CD14-positive monocyte (primary cell): Measurements from ENCODE around the gene C17orf67. TPM values are rescaled to one million over a fixed set of nuclear protein-coding genes. Genes with fewer than 3 reads are reported as not detected.

Experiments
- DNase-seq, 3 donors: peaks; one replicate each; pipeline ENCODE4 v3.0.0-alpha.2; 2011 to 2022
- H2AFZ ChIP-seq: 2 replicates; pipeline ENCODE4 v1.6.0; 2012; ENCODE audit warnings: mild to moderate bottlenecking, low read depth, low read length, inconsistent platforms; ENCODE audit not compliant: insufficient read depth, poor library complexity, severe bottlenecking
- H3K27ac ChIP-seq, 2 donors: 1 replicate in 1 of 2; 2 replicates in 1 of 2; pipeline ENCODE4 v1.5.1; 2012 to 2013; ENCODE audit warnings: low read length in 2 of 2, control low read depth in 1 of 2, inconsistent platforms in 1 of 2, low read depth in 1 of 2, mild to moderate bottlenecking in 1 of 2
- H3K27me3 ChIP-seq, 2 donors: one replicate each; pipeline versions ENCODE4 v1.6.0 to v1.6.1; 2011 to 2013; ENCODE audit warnings: low read length in 2 of 2; ENCODE audit not compliant: control insufficient read depth in 2 of 2, insufficient read depth in 2 of 2
- H3K36me3 ChIP-seq, 2 donors: replicated peaks in 1 of 2; 1 replicate in 1 of 2; 2 replicates in 1 of 2; pipeline versions ENCODE4 v1.5.1 to v1.6.1; 2012 to 2013; ENCODE audit warnings: low read length in 2 of 2, control low read depth in 1 of 2, inconsistent platforms in 1 of 2, mild to moderate bottlenecking in 1 of 2; ENCODE audit not compliant: insufficient read depth in 2 of 2, control insufficient read depth in 1 of 2
- H3K4me1 ChIP-seq, 2 donors: 1 replicate in 1 of 2; 2 replicates in 1 of 2; pipeline versions ENCODE4 v1.5.1 to v1.6.1; 2012 to 2013; ENCODE audit warnings: low read length in 2 of 2, control low read depth in 1 of 2, inconsistent platforms in 1 of 2, mild to moderate bottlenecking in 1 of 2, moderate library complexity in 1 of 2; ENCODE audit not compliant: insufficient read depth in 2 of 2, control insufficient read depth in 1 of 2
- H3K4me2 ChIP-seq: replicated peaks from 2 replicates; pipeline ENCODE3; 2012; ENCODE audit warnings: low read length, moderate library complexity, mild to moderate bottlenecking; ENCODE audit not compliant: poor library complexity, severe bottlenecking; ENCODE audit errors: extremely low read depth
- H3K4me3 ChIP-seq, 3 experiments: fragments of 200-600 bp in 1 of 3; sonication (generic) in 1 of 3; replicated peaks in 1 of 3; 1 replicate in 2 of 3; 2 replicates in 1 of 3; pipeline ENCODE4 v1.5.1; 2011 to 2013; ENCODE audit warnings: low read length in 3 of 3, mild to moderate bottlenecking in 3 of 3, control low read depth in 2 of 3, low read depth in 2 of 3, inconsistent platforms in 1 of 3, moderate library complexity in 1 of 3
- H3K79me2 ChIP-seq: 2 replicates; pipeline ENCODE4 v1.6.0; 2012; ENCODE audit warnings: mild to moderate bottlenecking, control low read depth, inconsistent platforms, low read length, moderate library complexity; ENCODE audit not compliant: insufficient read depth
- H3K9ac ChIP-seq: 2 replicates; pipeline ENCODE4 v1.6.0; 2017; ENCODE audit warnings: low read length, mild to moderate bottlenecking; ENCODE audit not compliant: insufficient read depth, poor library complexity, severe bottlenecking
- H3K9me3 ChIP-seq, 2 donors: replicated peaks in 1 of 2; 1 replicate in 1 of 2; 2 replicates in 1 of 2; pipeline versions ENCODE4 v1.5.1 to v1.6.1; 2012 to 2013; ENCODE audit warnings: low read length in 2 of 2, control low read depth in 1 of 2; ENCODE audit not compliant: control insufficient read depth in 1 of 2, insufficient read depth in 1 of 2
- H4K20me1 ChIP-seq: 2 replicates; pipeline ENCODE4 v1.6.0; 2012; ENCODE audit warnings: mild to moderate bottlenecking, low read length, control low read depth, moderate library complexity; ENCODE audit not compliant: insufficient read depth
- H3K27ac Mint-ChIP-seq, 7 donors: one replicate each; pipeline ENCODE4 v1.8.0; 2020; ENCODE audit warnings: mild to moderate bottlenecking in 7 of 7, mixed read lengths in 7 of 7, moderate library complexity in 6 of 7, inconsistent platforms in 2 of 7
- H3K27me3 Mint-ChIP-seq, 3 donors: one replicate each; pipeline ENCODE4 v1.8.0; 2021 to 2022; ENCODE audit warnings: low read depth in 3 of 3, mild to moderate bottlenecking in 3 of 3, mixed read lengths in 3 of 3, moderate library complexity in 3 of 3, inconsistent platforms in 1 of 3
- H3K36me3 Mint-ChIP-seq, 2 donors: one replicate each; pipeline ENCODE4 v1.8.0; 2020; ENCODE audit warnings: mixed read lengths in 2 of 2, inconsistent platforms in 1 of 2, mild to moderate bottlenecking in 1 of 2
- H3K4me1 Mint-ChIP-seq: one replicate; pipeline ENCODE4 v1.8.0; 2020; ENCODE audit warnings: mild to moderate bottlenecking, mixed read lengths
- H3K4me3 Mint-ChIP-seq, 2 donors: one replicate each; pipeline ENCODE4 v1.8.0; 2020; ENCODE audit warnings: mild to moderate bottlenecking in 2 of 2, mixed read lengths in 2 of 2, moderate library complexity in 1 of 2
- H3K9me3 Mint-ChIP-seq, 7 donors: one replicate each; pipeline ENCODE4 v1.8.0; 2020 to 2022; ENCODE audit warnings: mixed read lengths in 7 of 7, mild to moderate bottlenecking in 6 of 7, moderate library complexity in 6 of 7, inconsistent platforms in 2 of 7
- WGBS: methylation state at CpG from one replicate; pipeline ENCODE4 v1.1.5; 2013; ENCODE audit warnings: missing lambda C conversion rate; ENCODE audit not compliant: insufficient coverage; 5-methylcytosine and 5-hydroxymethylcytosine counted together
- intact Hi-C, 2 donors: fragments of 100-400 bp; cut with micrococcal nuclease; formaldehyde crosslinking; loops; one replicate each; pipeline versions ENCODE4 v1.15.0 to v1.15.1; 2023
- polyA plus RNA-seq, 3 donors: library from polyadenylated mRNA; depleted of rRNA in 1 of 3; unstranded in 2 of 3; stranded (reverse) in 1 of 3; fragments of 300-500 nt in 2 of 3; fragments of >200 nt in 1 of 3; fragmentation: Illumina TruSeq in 2 of 3; gene quantifications; 1 replicate in 2 of 3; 2 replicates in 1 of 3; pipeline ENCODE4 v1.2.3, GENCODE V29; 2012 to 2021
- TF ChIP-seq, protein P1 (sequence below): fragments of 200-600 bp; IDR thresholded peaks from one replicate; pipeline ENCODE4 v1.8.0; 2022; ENCODE audit warnings: antibody characterized with exemption, mild to moderate bottlenecking

Gene C17orf67
- polyA plus RNA-seq, 3 donors = 0.56 to 0.57 (median 0.56) TPM

- Mint-ChIP-seq H3K27me3 (peaks cover 7 to 17% (median 12%) of the 10 kb centered on the region in 3 donors), H3K36me3 (no peaks in the 10 kb centered on the region), H3K4me1 (peaks cover 23% of the 10 kb centered on the region), H3K4me3 (no peak overlapping the region), H3K9me3 (peaks cover 0 to 1% (median 0%) of the 10 kb centered on the region in 7 donors), H3K27ac (no peak overlapping the region)
- Histone ChIP-seq H3K4me3 (no peak overlapping the region), H3K27ac (no peak overlapping the region), H3K4me2 (no peak overlapping the region), H3K36me3 (no peaks in the 10 kb centered on the region), H3K79me2 (no peaks in the 10 kb centered on the region), H2AFZ (no peak overlapping the region), H3K27me3 (peaks cover 0 to 7% of the 10 kb centered on the region in 2 donors), H3K9me3 (no peaks in the 10 kb centered on the region), H3K4me1 (peaks cover 8 to 11% of the 10 kb centered on the region in 2 donors), H3K9ac (no peak overlapping the region), H4K20me1 (no peaks in the 10 kb centered on the region)
- no peak for DNase-seq
- WGBS = 100% methylated on average over 1 of the region's 2 CpGs
- TF ChIP-seq, protein P1, sequence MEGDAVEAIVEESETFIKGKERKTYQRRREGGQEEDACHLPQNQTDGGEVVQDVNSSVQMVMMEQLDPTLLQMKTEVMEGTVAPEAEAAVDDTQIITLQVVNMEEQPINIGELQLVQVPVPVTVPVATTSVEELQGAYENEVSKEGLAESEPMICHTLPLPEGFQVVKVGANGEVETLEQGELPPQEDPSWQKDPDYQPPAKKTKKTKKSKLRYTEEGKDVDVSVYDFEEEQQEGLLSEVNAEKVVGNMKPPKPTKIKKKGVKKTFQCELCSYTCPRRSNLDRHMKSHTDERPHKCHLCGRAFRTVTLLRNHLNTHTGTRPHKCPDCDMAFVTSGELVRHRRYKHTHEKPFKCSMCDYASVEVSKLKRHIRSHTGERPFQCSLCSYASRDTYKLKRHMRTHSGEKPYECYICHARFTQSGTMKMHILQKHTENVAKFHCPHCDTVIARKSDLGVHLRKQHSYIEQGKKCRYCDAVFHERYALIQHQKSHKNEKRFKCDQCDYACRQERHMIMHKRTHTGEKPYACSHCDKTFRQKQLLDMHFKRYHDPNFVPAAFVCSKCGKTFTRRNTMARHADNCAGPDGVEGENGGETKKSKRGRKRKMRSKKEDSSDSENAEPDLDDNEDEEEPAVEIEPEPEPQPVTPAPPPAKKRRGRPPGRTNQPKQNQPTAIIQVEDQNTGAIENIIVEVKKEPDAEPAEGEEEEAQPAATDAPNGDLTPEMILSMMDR = no peak
- intact Hi-C loops = loop anchor here in 1 of 2 donors (5.0 kb wide), 1 partner anchor 182 kb away; the partner anchor contains the start of gene NOG
Measured at GRCh38 chr17:56774650-56775049, 59.1 kb downstream of the C17orf67 start.

DNA sequence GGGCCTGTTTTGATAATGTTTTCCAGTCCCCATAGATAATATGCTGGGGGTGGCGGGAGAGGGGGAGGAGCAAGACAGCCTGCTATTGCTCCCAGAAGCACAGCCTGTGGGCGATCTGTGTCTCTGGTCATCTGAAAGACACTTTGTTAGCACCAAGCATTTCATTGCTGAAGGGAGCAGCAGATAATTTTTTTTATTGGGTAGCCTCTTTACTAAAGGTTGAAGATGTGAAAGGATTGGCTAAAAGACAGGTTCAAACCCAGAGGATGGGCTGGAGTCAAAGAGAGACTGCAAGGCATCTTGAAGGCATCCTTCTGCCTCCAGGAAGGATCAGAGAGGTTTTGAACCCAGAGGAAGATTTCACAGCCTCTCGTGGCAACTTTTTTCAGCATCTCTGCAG is 60.6 kb downstream of the C17orf67 start:
- Histone ChIP-seq H3K79me2 (no peaks in the 10 kb centered on the region), H3K4me1 (peaks cover 6 to 7% of the 10 kb centered on the region in 2 donors), H3K27me3 (no peaks in the 10 kb centered on the region), H4K20me1 (no peaks in the 10 kb centered on the region), H3K9ac (no peak overlapping the region), H3K4me3 (no peak overlapping the region), H3K36me3 (no peaks in the 10 kb centered on the region), H3K27ac (no peak overlapping the region), H2AFZ (no peak overlapping the region), H3K4me2 (no peak overlapping the region), H3K9me3 (no peaks in the 10 kb centered on the region)
- DNase-seq = no peak
- Mint-ChIP-seq H3K27me3 (peaks cover under 1 to 2% (median 1%) of the 10 kb centered on the region in 3 donors), H3K27ac (no peak overlapping the region), H3K4me1 (peaks cover 15% of the 10 kb centered on the region), H3K4me3 (no peak overlapping the region), H3K36me3 (no peaks in the 10 kb centered on the region), H3K9me3 (peaks cover 0 to 1% (median 0%) of the 10 kb centered on the region in 7 donors)
- TF ChIP-seq, protein P1 = no peak
- WGBS = 92% methylated on average over 2 of the region's 3 CpGs
- intact Hi-C loops = loop anchor here in 1 of 2 donors (5.0 kb wide), 1 partner anchor 181 kb away; the partner anchor contains the start of gene NOG
